H1 (cell line): Measurements from ENCODE around the gene TRO. TPM values are rescaled to one million over a fixed set of nuclear protein-coding genes. Genes with fewer than 3 reads are reported as not detected.

Experiments
- CTCF ChIA-PET: fragments of 300-600 bp; sonication (Branson Sonifier 250); formaldehyde crosslinking; loops from one replicate; lab custom pipeline; 2021; ENCODE audit not compliant: partially characterized antibody; lab: Charles Lee
- POLR2A ChIA-PET: fragments of 300-600 bp; sonication (Branson Sonifier 250); formaldehyde crosslinking; loops from one replicate; lab custom pipeline; 2021; ENCODE audit warnings: inconsistent platforms; ENCODE audit not compliant: partially characterized antibody; lab: Charles Lee
- DNase-seq, 2 experiments: peaks; one replicate each; pipeline versions ENCODE4 v3.0.0 to v3.0.0-alpha.2; 2010 to 2022; ENCODE audit warnings: low spot score in 2 of 2, low read depth in 1 of 2, mixed read lengths in 1 of 2
- FAIRE-seq: peaks from 2 replicates; lab custom pipeline; 2011; peaks lifted over from hg19 to GRCh38; lab: Jason Lieb, UNC
- H2AFZ ChIP-seq: 2 replicates; pipeline ENCODE4 v1.8.1; 2012; ENCODE audit warnings: low read length, inconsistent platforms
- H2AK5ac ChIP-seq: 2 replicates; pipeline ENCODE4 v1.6.1; 2013; ENCODE audit warnings: low read depth, low read length
- H2BK120ac ChIP-seq: replicated peaks from 2 replicates; pipeline ENCODE3; 2013; ENCODE audit warnings: low read depth, low read length, inconsistent platforms
- H2BK12ac ChIP-seq: 2 replicates; pipeline ENCODE4 v1.6.1; 2013; ENCODE audit warnings: low read depth, low read length
- H2BK15ac ChIP-seq: 2 replicates; pipeline ENCODE4 v1.6.1; 2013; ENCODE audit warnings: low read length
- H2BK20ac ChIP-seq: 2 replicates; pipeline ENCODE4 v1.6.1; 2013; ENCODE audit warnings: low read length
- H2BK5ac ChIP-seq: 2 replicates; pipeline ENCODE4 v1.6.1; 2013; ENCODE audit warnings: low read depth, low read length
- H3K14ac ChIP-seq: 2 replicates; pipeline ENCODE4 v1.6.1; 2013; ENCODE audit warnings: inconsistent platforms; ENCODE audit not compliant: insufficient read length
- H3K18ac ChIP-seq: 2 replicates; pipeline ENCODE4 v1.6.1; 2013; ENCODE audit warnings: low read length; ENCODE audit errors: extremely low read depth
- H3K23ac ChIP-seq: 2 replicates; pipeline ENCODE4 v1.6.1; 2013; ENCODE audit warnings: inconsistent platforms; ENCODE audit not compliant: insufficient read length
- H3K23me2 ChIP-seq: 2 replicates; pipeline ENCODE4 v1.6.1; 2013; ENCODE audit warnings: low read depth, low read length
- H3K27ac ChIP-seq: 2 replicates; pipeline ENCODE4 v1.6.1; 2011; ENCODE audit warnings: low read depth, low read length, inconsistent platforms
- H3K27me3 ChIP-seq, 4 experiments: replicated peaks in 1 of 4; 1 replicate in 1 of 4; 2 replicates in 3 of 4; pipeline versions ENCODE4 v1.6.1 to v1.8.1; 2011 to 2013; ENCODE audit warnings: low read length in 3 of 4, mild to moderate bottlenecking in 3 of 4, inconsistent platforms in 2 of 4, mixed read lengths in 2 of 4, moderate library complexity in 1 of 4; ENCODE audit not compliant: control insufficient read depth in 3 of 4, insufficient read depth in 3 of 4; ENCODE audit errors: extremely low read depth in 1 of 4
- H3K36me3 ChIP-seq, 4 experiments: 2 replicates each; pipeline versions ENCODE4 v1.6.1 to v1.8.1; 2011 to 2013; ENCODE audit warnings: mild to moderate bottlenecking in 4 of 4, low read length in 3 of 4, moderate library complexity in 2 of 4, control low read depth in 1 of 4, inconsistent platforms in 1 of 4; ENCODE audit not compliant: insufficient read depth in 4 of 4, control insufficient read depth in 2 of 4
- H3K4ac ChIP-seq: replicated peaks from 2 replicates; pipeline ENCODE3; 2013; ENCODE audit warnings: low read length, low read depth, mixed read lengths, inconsistent platforms; ENCODE audit not compliant: insufficient read length
- H3K4me1 ChIP-seq, 4 experiments: replicated peaks in 1 of 4; 1 replicate in 1 of 4; 2 replicates in 3 of 4; pipeline versions ENCODE4 v1.6.1 to v1.8.1; 2011 to 2013; ENCODE audit warnings: low read length in 3 of 4, inconsistent platforms in 2 of 4, mixed read lengths in 1 of 4; ENCODE audit not compliant: insufficient read depth in 4 of 4, control insufficient read depth in 3 of 4
- H3K4me2 ChIP-seq, 2 experiments: 2 replicates each; pipeline versions ENCODE4 v1.6.1 to v1.8.1; 2011 to 2013; ENCODE audit warnings: low read depth in 2 of 2, low read length in 2 of 2, control low read depth in 1 of 2, inconsistent platforms in 1 of 2, mild to moderate bottlenecking in 1 of 2; ENCODE audit not compliant: insufficient read depth in 1 of 2
- H3K4me3 ChIP-seq, 4 experiments: fragments of 200-600, 300-600 bp in 1 of 4; sonication (generic), shearing (Covaris generic), sonication (Bioruptor Twin) in 1 of 4; 2 replicates each; pipeline versions ENCODE4 v1.5.1 to v1.8.1; 2011 to 2016; ENCODE audit warnings: low read length in 4 of 4, low read depth in 3 of 4, control low read depth in 2 of 4, inconsistent platforms in 2 of 4, mild to moderate bottlenecking in 2 of 4, mixed read lengths in 1 of 4, moderate library complexity in 1 of 4; ENCODE audit not compliant: insufficient read depth in 2 of 4; ENCODE audit errors: extremely low read depth in 1 of 4
- H3K56ac ChIP-seq: replicated peaks from 2 replicates; pipeline ENCODE3; 2013; ENCODE audit warnings: low read depth, mild to moderate bottlenecking, mixed read lengths, low read length, inconsistent platforms; ENCODE audit not compliant: insufficient read length
- H3K79me1 ChIP-seq: 2 replicates; pipeline ENCODE4 v1.6.1; 2013; ENCODE audit warnings: low read depth, low read length, control low read depth
- H3K79me2 ChIP-seq, 2 experiments: 2 replicates each; pipeline versions ENCODE4 v1.6.1 to v1.8.1; 2012 to 2013; ENCODE audit warnings: low read length in 2 of 2, mild to moderate bottlenecking in 2 of 2, inconsistent platforms in 1 of 2; ENCODE audit not compliant: insufficient read depth in 2 of 2, control insufficient read depth in 1 of 2
- H3K9ac ChIP-seq, 4 experiments: replicated peaks in 1 of 4; 1 replicate in 1 of 4; 2 replicates in 3 of 4; pipeline versions ENCODE4 v1.6.1 to v1.8.1; 2011 to 2013; ENCODE audit warnings: low read depth in 3 of 4, low read length in 3 of 4, control low read depth in 2 of 4, mild to moderate bottlenecking in 2 of 4, moderate library complexity in 2 of 4, inconsistent platforms in 1 of 4; ENCODE audit errors: extremely low read depth in 1 of 4
- H3K9me3 ChIP-seq, 2 experiments: 2 replicates each; pipeline versions ENCODE4 v1.6.1 to v1.8.1; 2012 to 2013; ENCODE audit warnings: mild to moderate bottlenecking in 2 of 2, moderate library complexity in 2 of 2, control low read depth in 1 of 2, inconsistent platforms in 1 of 2, low read depth in 1 of 2, low read length in 1 of 2, mixed read lengths in 1 of 2; ENCODE audit not compliant: insufficient read depth in 2 of 2
- H4K20me1 ChIP-seq, 2 experiments: replicated peaks in 1 of 2; 2 replicates each; pipeline versions ENCODE3 to v1.8.1; 2011 to 2013; ENCODE audit warnings: inconsistent platforms in 2 of 2, low read length in 2 of 2, mild to moderate bottlenecking in 1 of 2; ENCODE audit not compliant: insufficient read depth in 2 of 2, control insufficient read depth in 1 of 2
- H4K5ac ChIP-seq: 2 replicates; pipeline ENCODE4 v1.6.1; 2013; ENCODE audit warnings: low read length, low read depth, mixed read lengths, inconsistent platforms; ENCODE audit not compliant: insufficient read length
- H4K8ac ChIP-seq: 2 replicates; pipeline ENCODE4 v1.8.0; 2013; ENCODE audit warnings: mild to moderate bottlenecking, moderate library complexity, low read length, inconsistent platforms; ENCODE audit not compliant: insufficient read depth; ENCODE audit errors: extremely low read depth
- H4K91ac ChIP-seq: replicated peaks from 2 replicates; pipeline ENCODE3; 2013; ENCODE audit warnings: low read length, mixed read lengths, inconsistent platforms; ENCODE audit not compliant: insufficient read length
- BRCA1 ChIP-seq: IDR thresholded peaks from 2 replicates; pipeline ENCODE4 v1.6.1; 2012; ENCODE audit warnings: low read depth, low read length, improper control_type of control experiment
- CBX5 ChIP-seq: fragments of 300-800, 300-1000 bp; sonication (generic); IDR thresholded peaks from 2 replicates; pipeline ENCODE4 v1.7.1; 2016; ENCODE audit warnings: antibody characterized with exemption, low read length, low read depth
- CBX8 ChIP-seq: fragments of 300-800, 300-1000 bp; sonication (generic); IDR thresholded peaks from 2 replicates; pipeline ENCODE4 v1.7.1; 2016; ENCODE audit warnings: low read depth, low read length, borderline replicate concordance
- EP300 ChIP-seq, 2 experiments: IDR thresholded peaks; 1 replicate in 1 of 2; 2 replicates in 1 of 2; pipeline ENCODE4 v1.6.1; 2011 to 2012; ENCODE audit warnings: low read depth in 2 of 2, low read length in 2 of 2, mild to moderate bottlenecking in 2 of 2, borderline replicate concordance in 1 of 2, inconsistent platforms in 1 of 2, moderate library complexity in 1 of 2
- KDM1A ChIP-seq: fragments of 200-600, 300-600 bp; sonication (generic); IDR thresholded peaks from 2 replicates; pipeline ENCODE4 v1.7.1; 2016; ENCODE audit warnings: mild to moderate bottlenecking, low read length, borderline replicate concordance
- NRF1 ChIP-seq: IDR thresholded peaks from 2 replicates; pipeline ENCODE4 v1.6.1; 2011; ENCODE audit warnings: mild to moderate bottlenecking, low read depth, low read length, improper control_type of control experiment
- RAD21 ChIP-seq, 2 experiments: IDR thresholded peaks in 1 of 2; conservative IDR thresholded peaks in 1 of 2; 2 replicates each; pipeline ENCODE4 v1.6.1; 2011; ENCODE audit warnings: low read depth in 2 of 2, low read length in 2 of 2, improper control_type of control experiment in 1 of 2, inconsistent platforms in 1 of 2, mild to moderate bottlenecking in 1 of 2, moderate library complexity in 1 of 2
- SP1 ChIP-seq: IDR thresholded peaks from 2 replicates; pipeline ENCODE4 v1.6.1; 2011; ENCODE audit warnings: low read depth, low read length
- USF2 ChIP-seq: IDR thresholded peaks from 2 replicates; pipeline ENCODE4 v1.6.1; 2011; ENCODE audit warnings: low read length, improper control_type of control experiment
- polyA plus RNA-seq, 7 experiments: library from polyadenylated mRNA; depleted of rRNA in 3 of 7; stranded (reverse) in 5 of 7; unstranded in 2 of 7; fragments of >200 nt in 5 of 7; fragments of 200-250 nt in 2 of 7; gene quantifications; 1 replicate in 5 of 7; 2 replicates in 1 of 7; 4 replicates in 1 of 7; pipeline versions ENCODE4 v1.2.1 to v1.2.3, GENCODE V29; 2011 to 2013; ENCODE audit warnings: missing spikeins in 2 of 7, mixed read lengths in 2 of 7
- total RNA-seq: library from RNA; stranded (reverse); fragmentation: NEBNext Ultra II Directional; extraction: Animal tissue kit (Norgen Biotek cat#: 25700); gene quantifications from 2 replicates; pipeline ENCODE4 v1.2.1, GENCODE V29; 2021

The TRO gene
- total and polyA plus RNA-seq, 2 of the 8 experiments (the other 6 are each of a cell fraction or from before 2014, with no cell fraction given): 49.5 to 57.6 TPM

GRCh38 chrX:54944816-54945215, 24.2 kb downstream of the TRO start:
- no peak overlapping the region for H3K4me2 ChIP-seq
- no peaks in the 10 kb centered on the region for H3K9me3 ChIP-seq
- no peaks in the 10 kb centered on the region for H4K20me1 ChIP-seq
- H3K27me3 ChIP-seq: no peaks in the 10 kb centered on the region
- ChIA-PET POLR2A (no interaction called here), CTCF (no interaction called here)
- no peak overlapping the region for H2BK20ac ChIP-seq
- no peak overlapping the region for H3K9ac ChIP-seq
- no peaks in the 10 kb centered on the region for H3K4me1 ChIP-seq
- H3K4ac ChIP-seq: no peak overlapping the region
- H4K8ac ChIP-seq: no peak overlapping the region
- no peak overlapping the region for H2AFZ ChIP-seq
- no peak overlapping the region for H3K18ac ChIP-seq
- DNase-seq (no peak), FAIRE-seq (no peak)
- H3K27ac ChIP-seq: no peak overlapping the region
- no peak overlapping the region for H4K5ac ChIP-seq
- no peak overlapping the region for H2BK5ac ChIP-seq
- no peaks in the 10 kb centered on the region for H3K79me1 ChIP-seq
- H2BK120ac ChIP-seq: no peak overlapping the region
- no peak for TF ChIP-seq BRCA1
- no peak for TF ChIP-seq RAD21 (IDR thresholded peaks at IDR 0.05 in 1 of 2, conservative IDR thresholded peaks at IDR 0.05 in 1 of 2; ENCODE audit: low read depth in 2 of 2, low read length in 2 of 2)
- no peak for TF ChIP-seq USF2
- no peak for TF ChIP-seq SP1
- no peak for TF ChIP-seq KDM1A
- no peak for TF ChIP-seq CBX5
- TF ChIP-seq NRF1: no peak
- TF ChIP-seq EP300 (IDR thresholded peaks at IDR 0.05; ENCODE audit: borderline replicate concordance in 1 of 2, low read depth in 2 of 2, low read length in 2 of 2): no peak
- TF ChIP-seq CBX8: no peak
- no peaks in the 10 kb centered on the region for H3K79me2 ChIP-seq
- H3K14ac ChIP-seq: no peak overlapping the region
- H3K4me3 ChIP-seq: no peak overlapping the region
- no peak overlapping the region for H4K91ac ChIP-seq
- H2BK12ac ChIP-seq: no peak overlapping the region
- no peak overlapping the region for H3K23ac ChIP-seq
- no peak overlapping the region for H2BK15ac ChIP-seq
- H3K23me2 ChIP-seq: no peaks in the 10 kb centered on the region; the same call in 1 of the 2 replicates
- H3K36me3 ChIP-seq: no peaks in the 10 kb centered on the region
- H3K56ac ChIP-seq: no peak overlapping the region
- H2AK5ac ChIP-seq: no peak overlapping the region
